Gastrocnemius medialis (tissue), 4 donors: ENCODE results near the gene PRICKLE1.

Experiments
- CTCF ChIP-seq, 5 experiments: fragments of 450-650 bp in 3 of 5; fragments of 200-600 bp in 2 of 5; sonication (generic) in 2 of 5; IDR thresholded peaks in 4 of 5; conservative IDR thresholded peaks in 1 of 5; 1 replicate in 4 of 5; 2 replicates in 1 of 5; pipeline ENCODE4 v1.5.1; 2016 to 2019; ENCODE audit warnings: antibody characterized with exemption in 5 of 5, mild to moderate bottlenecking in 3 of 5, moderate library complexity in 3 of 5
- POLR2A ChIP-seq, 2 donors: fragments of 450-650 bp; IDR thresholded peaks; one replicate each; pipeline ENCODE4 v1.6.1; 2017; ENCODE audit warnings: antibody characterized with exemption in 2 of 2, mild to moderate bottlenecking in 2 of 2, moderate library complexity in 2 of 2

GRCh38 chr12:42524716-42525115 lies 64.8 kb downstream of the PRICKLE1 start:
- no peak for TF ChIP-seq CTCF (IDR thresholded peaks at IDR 0.05 in 4 of 5, conservative IDR thresholded peaks at IDR 0.05 in 1 of 5)
- TF ChIP-seq POLR2A (IDR thresholded peaks at IDR 0.05), result no peak
